Measurements from ENCODE around the gene GBA2.

GBA2 gene

DNA sequence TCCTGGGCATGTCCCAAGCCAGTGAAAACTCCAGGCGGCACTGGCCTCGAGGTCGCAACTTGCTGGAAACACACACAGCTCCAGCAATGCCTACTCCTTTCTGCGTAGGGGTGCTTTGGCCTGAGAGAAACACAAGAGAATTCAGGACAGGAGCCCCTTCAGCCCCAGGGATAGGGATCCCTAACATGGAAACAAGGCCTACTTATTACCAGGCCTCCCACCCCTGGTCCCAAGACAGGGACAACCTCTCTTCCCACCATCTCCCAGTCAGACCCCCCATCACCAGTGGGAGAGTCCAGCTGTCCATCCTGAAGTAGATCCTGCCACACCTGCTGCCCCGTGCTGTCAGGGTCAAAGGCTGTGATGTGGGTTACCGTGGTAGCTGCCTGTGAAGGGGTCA, 8.8 kb downstream of the GBA2 start:
- no peak for TF ChIP-seq CTCF (IDR thresholded peaks at IDR 0.05; ENCODE audit: control extremely low read depth, extremely low read depth, low read depth, missing control alignments)
- ChIA-PET POLR2A (no interaction called here), CTCF (interaction anchor here (0.7 to 13.3 kb wide), 5 partner anchors 9 to 86 kb away, joined by 3 to 134 read pairs (median 5); partner anchors contain the start of genes CREB3, GBA2, RGP1 and TLN1)
- DNase-seq (ENCODE audit: extremely low spot score) = no peak

DNA sequence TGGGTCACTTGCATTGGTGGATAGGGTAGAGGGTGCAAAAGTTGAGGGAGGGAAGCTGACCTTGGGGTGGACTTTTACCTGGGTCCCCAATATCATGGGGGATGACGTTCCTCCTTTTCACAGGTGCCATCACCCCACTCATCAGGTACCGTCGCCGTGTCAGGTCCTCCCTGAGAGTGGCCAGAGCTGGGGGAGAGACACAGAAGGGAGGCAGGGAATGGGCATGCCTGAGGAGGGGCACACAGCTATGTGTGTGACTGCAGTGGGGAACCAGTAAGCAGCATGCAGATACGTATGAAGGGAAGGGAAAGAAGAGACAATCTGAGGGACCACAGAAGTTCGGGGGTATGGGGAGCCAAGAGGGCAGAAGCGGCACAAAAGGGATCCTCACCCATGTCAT, 10.1 kb downstream of the GBA2 start:
- ChIA-PET POLR2A (interaction anchor here (0.9 to 1.5 kb wide), 3 partner anchors 9 to 13 kb away, joined by 3 to 9 read pairs (median 3); partner anchors contain the start of genes GBA2 and RGP1), CTCF (interaction anchor here (0.9 to 13.3 kb wide), 4 partner anchors 7 to 87 kb away, joined by 3 to 134 read pairs (median 69); partner anchors contain the start of genes CREB3, GBA2, RGP1 and TLN1)
- no peak for DNase-seq (ENCODE audit: extremely low spot score)
- TF ChIP-seq CTCF (IDR thresholded peaks at IDR 0.05; ENCODE audit: control extremely low read depth, extremely low read depth, low read depth, missing control alignments) = no peak

DNA sequence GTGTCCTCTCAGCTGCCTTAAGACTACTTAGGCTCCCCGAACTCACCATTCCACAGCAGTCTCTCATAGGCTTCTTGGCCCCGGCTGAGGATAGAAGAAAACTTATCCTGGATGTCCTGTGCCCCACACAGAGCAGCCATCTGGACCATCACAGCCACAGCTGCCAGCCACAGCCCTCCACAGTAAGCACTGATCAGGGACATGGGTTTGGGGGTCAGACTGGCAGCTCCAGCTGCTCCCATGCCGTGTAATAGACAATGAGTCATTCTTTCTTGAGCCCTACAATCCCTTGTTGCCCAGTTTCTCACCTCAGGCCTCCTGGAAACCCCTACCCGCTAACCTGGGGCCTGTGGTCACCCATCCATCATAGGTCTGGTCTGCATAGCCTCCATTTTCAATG, 10.8 kb downstream of the GBA2 start:
- TF ChIP-seq CTCF (IDR thresholded peaks at IDR 0.05; ENCODE audit: control extremely low read depth, extremely low read depth, low read depth, missing control alignments) = no peak
- ChIA-PET POLR2A (interaction anchor here (1.4 to 1.5 kb wide), 2 partner anchors 10 to 12 kb away, joined by 3 to 9 read pairs; partner anchors contain the start of genes GBA2 and RGP1), CTCF (interaction anchor here (1.0 to 13.3 kb wide), 6 partner anchors 8 to 82 kb away, joined by 3 to 134 read pairs (median 17); partner anchors contain the start of genes CREB3, GBA2, MSMP and RGP1)
- DNase-seq (ENCODE audit: extremely low spot score) = no peak

- POLR2A ChIA-PET = no interaction called here
- CTCF ChIA-PET = interaction anchor here (0.9 to 13.3 kb wide), 8 partner anchors 8 to 80 kb away, joined by 3 to 134 read pairs (median 8); partner anchors contain the start of genes CREB3, GBA2, MSMP and RGP1
- DNase-seq (ENCODE audit: extremely low spot score) = no peak
- TF ChIP-seq CTCF (IDR thresholded peaks at IDR 0.05; ENCODE audit: control extremely low read depth, extremely low read depth, low read depth, missing control alignments) = no peak
Observed at GRCh38 chr9:35737143-35737542, 11.9 kb downstream of the GBA2 start.

DNA sequence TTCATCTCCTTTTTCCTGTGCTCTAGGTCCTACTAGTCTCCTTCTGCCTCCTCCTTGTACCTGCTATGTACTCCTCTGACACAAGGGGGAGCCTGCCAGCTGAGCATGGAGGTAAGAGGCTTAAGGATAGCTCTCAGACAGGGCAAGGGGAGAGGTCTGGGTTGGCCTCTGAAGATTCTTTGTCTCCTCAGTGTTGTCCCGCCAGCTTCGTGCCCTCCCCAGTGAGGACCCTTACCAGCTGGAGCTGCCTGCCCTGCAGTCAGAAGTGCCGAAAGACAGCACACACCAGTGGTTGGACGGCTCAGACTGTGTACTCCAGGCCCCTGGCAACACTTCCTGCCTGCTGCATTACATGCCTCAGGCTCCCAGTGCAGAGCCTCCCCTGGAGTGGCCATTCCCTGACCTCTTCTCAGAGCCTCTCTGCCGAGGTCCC, 12.8 kb downstream of the GBA2 start:
- peak; percentile 73 for DNase-seq (ENCODE audit: extremely low spot score)
- CTCF ChIA-PET = interaction anchor here (0.6 to 5.6 kb wide), 23 partner anchors 9 to 107 kb away, joined by 3 to 127 read pairs (median 5); partner anchors contain the start of genes ARHGEF39, GBA2, HINT2 and MSMP
- TF ChIP-seq CTCF (IDR thresholded peaks at IDR 0.05; ENCODE audit: control extremely low read depth, extremely low read depth, low read depth, missing control alignments) = peak; percentile 98
- POLR2A ChIA-PET = interaction anchor here (1.0 to 1.8 kb wide), 2 partner anchors 12 to 21 kb away, joined by 3 to 4 read pairs; no protein-coding TSS in a partner anchor

- ChIA-PET CTCF (interaction anchor here (1.0 to 5.6 kb wide), 11 partner anchors 12 to 91 kb away, joined by 3 to 127 read pairs (median 5); partner anchors contain the start of genes GBA2, MSMP, RGP1 and SPAG8), POLR2A (interaction anchor here (0.7 kb wide), 1 partner anchor 8 kb away, joined by 3 read pairs; no protein-coding TSS in a partner anchor)
- TF ChIP-seq CTCF (IDR thresholded peaks at IDR 0.05; ENCODE audit: control extremely low read depth, extremely low read depth, low read depth, missing control alignments) = no peak
- DNase-seq (ENCODE audit: extremely low spot score) = no peak
Observed at GRCh38 chr9:35734096-35734495, 14.9 kb downstream of the GBA2 start.
